ENCODE results near the gene SMYD2. TPM values are rescaled to one million over a fixed set of nuclear protein-coding genes. Genes with fewer than 3 reads are reported as not detected.

The SMYD2 gene
- polyA plus RNA-seq, 3 donors from 2014 or later: 35.8 to 70.2 (median 37.0) TPM

DNA sequence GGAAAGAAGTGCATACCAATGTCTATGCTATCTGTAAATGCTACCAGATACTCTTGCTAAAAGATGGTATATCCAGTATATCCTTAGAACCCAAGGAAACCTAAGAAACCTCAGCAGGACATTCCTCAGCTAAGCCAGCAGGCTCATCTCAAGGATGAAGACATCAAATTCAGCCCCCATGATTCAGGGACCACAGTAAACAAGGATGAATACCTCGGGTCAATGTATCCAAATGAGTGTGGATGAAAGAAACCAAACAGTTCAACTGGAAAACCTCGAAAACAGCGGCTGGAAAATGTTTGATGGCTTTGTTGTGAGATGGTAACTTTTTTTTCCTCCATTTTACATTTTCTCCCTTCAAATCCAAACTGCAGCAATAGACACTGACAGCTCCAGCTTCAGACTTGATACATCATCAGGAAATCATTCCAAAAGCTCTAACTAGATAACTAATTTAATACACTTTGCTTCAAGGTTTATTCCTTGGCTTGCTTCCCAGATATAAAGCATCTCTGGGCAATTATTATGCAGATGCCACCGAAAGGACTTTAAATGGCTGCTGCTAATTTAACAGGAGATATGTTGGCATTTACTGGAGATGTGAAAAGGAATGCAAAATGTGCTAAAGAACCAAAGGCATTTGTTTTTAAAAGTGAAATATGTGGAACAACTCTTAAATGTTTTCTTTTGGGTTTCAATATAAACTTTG is 73.6 kb downstream of the SMYD2 start:
- DNase-seq: no peak
- peaks cover 0 to 4% (median 3%) of the 10 kb centered on the region in 3 donors for H3K36me3 Mint-ChIP-seq
- H3K27ac Mint-ChIP-seq: no peak overlapping the region
- no peak overlapping the region for H3K4me3 Mint-ChIP-seq
- no peaks in the 10 kb centered on the region for H3K4me1 Mint-ChIP-seq
- peaks cover 0 to 2% (median 0%) of the 10 kb centered on the region in 6 donors for H3K9me3 Mint-ChIP-seq
- H3K27me3 Mint-ChIP-seq (ENCODE audit: low read depth in 3 of 3): peaks cover 3 to 5% (median 4%) of the 10 kb centered on the region in 3 donors

DNA sequence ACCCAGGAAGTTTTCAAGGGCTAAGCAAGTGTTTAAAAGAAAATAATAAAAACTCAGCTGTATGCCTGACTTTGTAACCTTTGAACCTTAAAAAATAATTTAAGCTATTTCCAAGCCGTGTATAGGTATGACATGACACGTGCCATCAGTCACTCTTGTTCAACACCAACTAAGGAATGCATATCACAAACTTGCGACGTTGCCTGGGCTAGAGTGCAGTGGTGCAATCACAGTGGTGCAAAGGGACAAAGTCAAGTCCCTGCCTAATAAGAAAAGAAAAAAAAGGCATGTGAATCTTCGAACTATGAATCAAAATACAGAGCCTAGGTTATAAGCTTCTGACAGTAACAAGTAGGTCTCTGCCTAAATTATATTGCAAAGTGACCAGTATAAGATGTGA is 79.2 kb downstream of the SMYD2 start:
- Mint-ChIP-seq H3K4me1 (no peaks in the 10 kb centered on the region), H3K4me3 (no peak overlapping the region), H3K9me3 (peaks cover 0 to 2% (median 0%) of the 10 kb centered on the region in 6 donors), H3K36me3 (no peaks in the 10 kb centered on the region), H3K27ac (no peak overlapping the region), H3K27me3 (ENCODE audit: low read depth in 3 of 3) (peaks cover 5 to 12% (median 10%) of the 10 kb centered on the region in 3 donors)
- DNase-seq: no peak

DNA sequence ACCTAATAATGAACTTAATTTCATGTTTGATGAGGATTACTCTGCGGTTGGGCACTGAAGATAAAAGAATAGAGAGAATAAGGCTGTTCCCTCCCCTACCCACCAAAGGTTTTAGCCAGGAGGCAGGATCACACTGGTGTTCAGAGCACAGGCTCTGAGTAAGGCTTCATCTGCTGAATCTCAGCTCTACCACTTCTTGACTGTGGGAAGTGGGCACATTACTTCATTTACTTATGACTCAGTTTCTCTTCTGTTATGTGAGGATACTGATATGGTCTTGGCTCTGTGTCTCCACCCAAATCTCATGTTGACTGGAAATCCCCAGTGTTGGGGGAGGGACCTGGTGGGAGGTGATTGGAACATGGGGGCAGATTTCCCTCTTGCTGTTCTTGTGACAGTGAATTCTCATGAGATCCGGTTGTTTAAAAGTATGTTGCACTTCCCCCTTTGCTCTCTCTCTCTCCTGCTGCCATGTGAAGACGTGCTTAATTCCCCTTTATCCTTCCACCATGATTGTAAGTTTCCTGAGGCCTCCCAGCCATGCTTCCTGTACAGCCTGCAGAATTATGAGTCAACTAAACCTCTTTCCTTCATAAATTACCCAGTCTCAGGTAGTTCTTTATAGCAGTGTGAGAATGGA is 79.7 kb downstream of the SMYD2 start:
- H3K36me3 Mint-ChIP-seq: no peaks in the 10 kb centered on the region
- H3K4me3 Mint-ChIP-seq: no peak overlapping the region
- H3K9me3 Mint-ChIP-seq: peaks cover 0 to 2% (median 0%) of the 10 kb centered on the region in 6 donors
- H3K27me3 Mint-ChIP-seq (ENCODE audit: low read depth in 3 of 3): peaks cover 5 to 14% (median 10%) of the 10 kb centered on the region in 3 donors
- H3K27ac Mint-ChIP-seq: no peak overlapping the region
- no peak for DNase-seq
- H3K4me1 Mint-ChIP-seq: no peaks in the 10 kb centered on the region

DNA sequence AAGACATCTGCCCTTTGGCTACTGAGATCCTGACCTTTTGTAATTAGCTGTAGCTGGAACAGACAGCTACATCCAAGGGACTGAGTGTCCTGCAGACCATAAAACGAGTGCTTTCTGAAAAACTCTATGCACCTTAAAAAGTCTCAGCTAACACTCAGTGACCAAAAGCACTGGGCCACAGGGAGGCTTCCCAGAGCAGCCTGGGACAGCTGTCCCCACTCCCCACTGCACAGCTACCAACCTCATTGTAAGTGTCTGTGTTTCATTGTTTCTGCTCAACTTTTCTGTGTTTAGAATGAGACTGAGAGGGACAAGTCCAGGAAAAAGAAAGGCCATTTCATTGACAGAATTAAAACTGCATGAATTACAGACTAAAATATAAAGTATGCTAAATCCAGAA is 80.7 kb downstream of the SMYD2 start:
- H3K36me3 Mint-ChIP-seq: no peaks in the 10 kb centered on the region
- DNase-seq: no peak
- H3K4me3 Mint-ChIP-seq: no peak overlapping the region
- H3K9me3 Mint-ChIP-seq: no peaks in the 10 kb centered on the region
- no peaks in the 10 kb centered on the region for H3K4me1 Mint-ChIP-seq
- peaks cover 5 to 21% (median 10%) of the 10 kb centered on the region in 3 donors for H3K27me3 Mint-ChIP-seq (ENCODE audit: low read depth in 3 of 3)
- no peak overlapping the region for H3K27ac Mint-ChIP-seq

DNA sequence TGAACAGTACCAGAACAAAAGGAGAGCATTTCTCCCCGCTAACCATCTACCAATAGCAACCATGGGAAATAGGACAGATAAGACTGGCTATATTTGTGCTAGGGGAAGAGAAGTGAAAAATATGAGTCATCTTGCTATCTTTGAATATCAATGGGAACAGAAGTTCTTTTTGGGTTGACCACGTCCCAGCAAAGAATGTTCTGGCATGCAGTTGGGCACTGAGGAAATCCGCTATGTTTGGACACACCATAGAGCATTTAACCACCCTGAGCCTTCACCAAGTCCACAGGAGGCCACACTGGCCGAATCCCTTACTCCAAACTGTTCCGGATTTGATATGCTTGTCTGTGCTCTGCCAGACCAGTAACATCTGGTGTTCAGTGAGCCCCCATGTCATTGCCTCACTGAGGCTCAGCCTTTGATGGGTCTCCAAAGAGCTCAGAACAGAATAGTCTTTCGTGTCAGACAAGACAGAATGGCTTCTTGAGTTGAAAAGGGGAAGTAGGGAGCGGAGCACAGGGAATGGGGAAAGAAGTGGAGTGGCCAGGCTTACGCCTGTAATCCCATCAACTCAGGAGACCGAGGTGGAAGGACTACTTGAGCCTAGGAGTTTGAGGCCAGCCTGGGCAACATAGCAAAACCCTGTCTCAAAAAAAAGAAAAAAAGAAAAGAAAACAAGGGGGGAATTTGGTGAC is 81.4 kb downstream of the SMYD2 start:
- H3K27me3 Mint-ChIP-seq (ENCODE audit: low read depth in 3 of 3): peaks cover 2 to 19% (median 8%) of the 10 kb centered on the region in 3 donors
- H3K36me3 Mint-ChIP-seq: no peaks in the 10 kb centered on the region
- H3K4me3 Mint-ChIP-seq: no peak overlapping the region
- no peaks in the 10 kb centered on the region for H3K9me3 Mint-ChIP-seq
- no peak overlapping the region for H3K27ac Mint-ChIP-seq
- no peaks in the 10 kb centered on the region for H3K4me1 Mint-ChIP-seq
- no peak for DNase-seq

DNA sequence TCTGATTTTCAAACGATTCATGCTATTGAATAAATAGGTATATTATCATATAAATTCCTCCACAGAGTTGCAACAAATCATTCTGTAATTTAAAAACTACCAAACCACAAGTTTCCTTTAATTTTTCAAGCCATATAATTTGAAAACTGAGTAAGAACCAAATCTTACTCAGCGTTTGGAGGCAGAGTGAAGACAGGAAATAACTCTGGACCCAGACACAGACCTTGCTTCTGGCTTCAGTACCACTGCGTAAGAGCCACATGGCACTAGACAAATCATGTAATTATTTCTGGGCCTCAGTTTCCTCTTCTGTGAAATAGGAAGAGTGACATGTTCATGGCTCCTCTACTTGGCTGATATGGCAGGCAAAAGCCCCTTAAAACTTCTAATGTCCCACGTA is 82.4 kb downstream of the SMYD2 start:
- no peaks in the 10 kb centered on the region for H3K36me3 Mint-ChIP-seq
- H3K9me3 Mint-ChIP-seq: no peaks in the 10 kb centered on the region
- H3K4me1 Mint-ChIP-seq: no peaks in the 10 kb centered on the region
- H3K27me3 Mint-ChIP-seq (ENCODE audit: low read depth in 3 of 3): peaks cover 0 to 19% (median 8%) of the 10 kb centered on the region in 3 donors
- H3K4me3 Mint-ChIP-seq: no peak overlapping the region
- H3K27ac Mint-ChIP-seq: no peak overlapping the region
- no peak for DNase-seq

DNA sequence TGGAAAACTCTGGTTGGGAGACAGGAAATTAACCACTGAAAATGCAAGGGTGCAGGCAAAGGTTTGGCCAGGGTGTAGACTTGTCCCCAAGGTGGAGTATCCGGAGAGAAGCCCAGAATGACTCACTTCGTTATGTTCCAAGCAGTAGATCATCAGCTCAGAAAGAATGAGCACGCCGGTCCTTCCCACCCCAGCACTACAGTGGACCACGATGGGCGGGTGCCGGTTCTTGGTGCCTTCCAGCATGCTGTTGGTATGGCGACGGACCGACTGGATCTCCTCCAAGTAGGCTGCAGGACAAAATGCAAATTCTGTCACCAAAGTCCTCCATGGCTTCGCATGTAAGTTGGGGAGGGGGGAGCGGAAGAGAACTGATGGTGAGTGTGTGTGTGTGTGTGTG is 83.4 kb downstream of the SMYD2 start:
- DNase-seq: no peak
- no peak overlapping the region for H3K4me3 Mint-ChIP-seq
- no peaks in the 10 kb centered on the region for H3K4me1 Mint-ChIP-seq
- H3K27me3 Mint-ChIP-seq (ENCODE audit: low read depth in 3 of 3): peaks cover 0 to 19% (median 8%) of the 10 kb centered on the region in 3 donors
- no peaks in the 10 kb centered on the region for H3K36me3 Mint-ChIP-seq
- H3K27ac Mint-ChIP-seq: no peak overlapping the region
- H3K9me3 Mint-ChIP-seq: no peaks in the 10 kb centered on the region

DNA sequence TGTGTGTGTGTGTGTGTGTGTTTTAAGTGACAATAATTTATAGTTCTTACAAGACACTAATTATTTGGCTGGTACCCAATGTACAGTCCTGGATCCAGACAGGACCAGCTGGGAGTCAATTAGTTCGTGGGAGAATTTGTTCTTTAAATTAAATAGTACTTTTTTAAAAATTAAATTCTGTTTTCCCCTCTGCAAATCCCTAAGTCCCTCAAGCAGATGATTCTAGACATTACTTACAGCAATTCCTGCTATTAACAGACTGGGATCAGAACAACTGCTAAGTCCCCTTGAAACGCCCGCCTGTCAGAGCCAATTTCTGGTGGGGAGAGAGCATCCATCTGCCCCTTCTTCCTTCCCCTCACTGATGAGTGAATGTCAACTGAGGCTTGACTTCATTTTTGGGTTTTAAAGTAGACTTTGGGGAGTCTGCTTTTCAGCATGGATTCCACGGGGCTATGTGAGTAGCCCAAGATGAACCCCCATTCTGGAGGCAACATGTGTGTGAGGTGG is 83.9 kb downstream of the SMYD2 start:
- H3K9me3 Mint-ChIP-seq: no peaks in the 10 kb centered on the region
- peaks cover 4 to 19% (median 8%) of the 10 kb centered on the region in 3 donors for H3K27me3 Mint-ChIP-seq (ENCODE audit: low read depth in 3 of 3)
- H3K27ac Mint-ChIP-seq: no peak overlapping the region
- no peak overlapping the region for H3K4me3 Mint-ChIP-seq
- no peaks in the 10 kb centered on the region for H3K36me3 Mint-ChIP-seq
- H3K4me1 Mint-ChIP-seq: no peaks in the 10 kb centered on the region
- DNase-seq: no peak

DNA sequence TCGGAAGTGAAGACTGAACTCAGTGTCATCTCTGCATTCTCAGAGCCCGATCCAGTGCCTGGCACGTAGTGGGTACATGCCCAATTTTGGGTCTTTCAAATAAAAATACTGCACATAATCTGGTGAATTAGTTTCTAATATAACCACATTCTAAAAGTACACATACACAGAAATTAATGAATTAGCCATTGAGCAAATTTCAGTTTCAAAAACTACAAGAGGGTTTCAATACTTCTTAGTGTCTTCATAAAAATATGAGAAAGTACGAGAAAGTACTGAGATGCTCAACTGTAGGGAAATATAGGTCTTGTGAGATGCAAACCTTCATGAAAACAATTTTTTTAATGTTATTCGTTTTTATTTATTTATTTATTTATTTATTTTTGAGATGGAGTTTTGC is 86.9 kb downstream of the SMYD2 start:
- no peaks in the 10 kb centered on the region for H3K9me3 Mint-ChIP-seq
- H3K4me1 Mint-ChIP-seq: no peaks in the 10 kb centered on the region
- H3K27ac Mint-ChIP-seq: no peak overlapping the region
- DNase-seq: no peak
- H3K4me3 Mint-ChIP-seq: no peak overlapping the region
- peaks cover 5 to 16% (median 6%) of the 10 kb centered on the region in 3 donors for H3K27me3 Mint-ChIP-seq (ENCODE audit: low read depth in 3 of 3)
- no peaks in the 10 kb centered on the region for H3K36me3 Mint-ChIP-seq

DNA sequence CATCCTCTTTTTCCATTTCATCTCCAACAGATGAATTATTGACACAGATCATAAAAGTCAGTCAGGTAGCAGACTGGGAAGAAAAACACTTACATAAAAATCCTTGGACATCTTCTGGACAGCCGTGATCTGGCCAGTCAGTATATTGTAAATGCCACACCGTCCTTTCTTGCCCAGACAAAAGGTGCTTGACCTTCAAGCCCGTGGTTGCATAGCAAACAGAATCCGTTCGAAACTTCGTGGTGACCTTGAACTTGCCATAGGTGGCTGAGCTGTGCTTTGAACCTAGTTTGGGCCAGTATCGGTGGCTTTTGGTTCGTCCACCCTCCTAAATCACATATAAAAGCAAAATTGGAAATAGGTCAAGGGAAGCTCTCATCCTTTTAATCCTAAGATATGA is 88.4 kb downstream of the SMYD2 start:
- Mint-ChIP-seq H3K36me3 (no peaks in the 10 kb centered on the region), H3K9me3 (no peaks in the 10 kb centered on the region), H3K27ac (no peak overlapping the region), H3K4me3 (no peak overlapping the region), H3K27me3 (ENCODE audit: low read depth in 3 of 3) (peaks cover 0 to 14% (median 5%) of the 10 kb centered on the region in 3 donors), H3K4me1 (no peaks in the 10 kb centered on the region)
- no peak for DNase-seq

DNA sequence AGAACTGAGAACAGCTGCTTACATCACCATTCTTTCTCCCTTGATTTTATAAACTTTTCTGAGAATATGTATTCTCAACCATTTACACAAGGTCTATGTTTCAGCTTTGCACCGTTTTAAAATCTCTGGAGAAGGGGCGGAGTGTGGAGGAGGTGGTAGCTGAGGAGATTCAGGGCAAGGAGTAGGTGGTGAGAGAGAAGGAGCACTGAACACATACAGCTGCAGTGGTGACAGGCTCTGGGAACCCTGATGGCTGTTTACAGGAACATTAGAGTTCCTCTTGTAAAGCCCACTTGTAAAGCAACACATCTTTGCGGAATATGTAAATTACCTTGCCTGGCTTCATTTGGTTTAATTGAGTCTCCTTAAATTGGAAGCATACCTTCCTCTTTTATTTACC is 89.7 kb downstream of the SMYD2 start:
- Mint-ChIP-seq H3K4me1 (no peaks in the 10 kb centered on the region), H3K9me3 (no peaks in the 10 kb centered on the region), H3K27me3 (ENCODE audit: low read depth in 3 of 3) (peaks cover 0 to 10% (median 5%) of the 10 kb centered on the region in 3 donors), H3K27ac (no peak overlapping the region), H3K4me3 (no peak overlapping the region), H3K36me3 (no peaks in the 10 kb centered on the region)
- no peak for DNase-seq

DNA sequence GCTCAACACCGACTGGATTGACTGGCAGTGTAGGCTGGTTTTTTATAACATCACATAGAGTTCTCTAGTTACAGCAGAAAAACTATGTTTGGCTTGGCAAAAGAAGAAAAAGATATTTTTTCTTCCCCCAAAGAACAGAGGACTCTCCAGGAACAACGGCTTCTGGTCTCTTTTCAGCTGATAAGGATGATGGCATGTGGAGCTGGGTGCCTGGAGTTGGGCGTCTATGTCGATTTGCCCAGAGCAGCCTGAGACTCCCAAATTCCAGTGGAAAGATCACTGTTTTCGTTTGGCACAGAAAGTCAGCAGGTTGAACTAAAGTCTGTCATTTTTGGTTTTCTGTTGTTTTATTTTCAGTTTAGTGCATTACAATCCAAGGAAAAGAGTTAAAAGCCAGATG is 91.1 kb downstream of the SMYD2 start:
- Mint-ChIP-seq H3K27ac (no peak overlapping the region), H3K4me3 (no peak overlapping the region), H3K4me1 (no peaks in the 10 kb centered on the region), H3K27me3 (ENCODE audit: low read depth in 3 of 3) (peaks cover 0 to 5% (median 2%) of the 10 kb centered on the region in 3 donors), H3K36me3 (no peaks in the 10 kb centered on the region), H3K9me3 (no peaks in the 10 kb centered on the region)
- DNase-seq: no peak

DNA sequence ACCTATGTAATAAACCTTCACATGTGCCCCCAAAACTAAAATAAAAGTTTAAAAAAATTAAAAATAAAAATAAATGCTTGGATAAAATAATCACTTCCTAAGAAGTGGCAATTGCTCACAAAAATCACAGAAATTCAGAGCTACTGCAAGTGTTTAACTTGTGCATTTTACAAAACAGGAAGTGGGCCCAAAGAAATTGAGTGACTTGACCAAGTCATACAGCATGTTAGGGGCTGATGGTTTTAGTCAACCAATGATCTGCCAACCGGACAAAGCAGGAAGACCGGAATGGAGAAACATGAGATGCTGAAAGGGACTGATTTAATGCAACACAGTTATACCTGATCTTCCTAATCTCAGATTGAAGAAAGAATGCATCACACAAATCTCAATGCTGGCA is 96.5 kb downstream of the SMYD2 start:
- peaks cover 0 to 3% (median 2%) of the 10 kb centered on the region in 3 donors for H3K27me3 Mint-ChIP-seq (ENCODE audit: low read depth in 3 of 3)
- H3K36me3 Mint-ChIP-seq: no peaks in the 10 kb centered on the region
- DNase-seq: no peak
- H3K27ac Mint-ChIP-seq: no peak overlapping the region
- no peaks in the 10 kb centered on the region for H3K4me1 Mint-ChIP-seq
- H3K4me3 Mint-ChIP-seq: no peak overlapping the region
- no peaks in the 10 kb centered on the region for H3K9me3 Mint-ChIP-seq

DNA sequence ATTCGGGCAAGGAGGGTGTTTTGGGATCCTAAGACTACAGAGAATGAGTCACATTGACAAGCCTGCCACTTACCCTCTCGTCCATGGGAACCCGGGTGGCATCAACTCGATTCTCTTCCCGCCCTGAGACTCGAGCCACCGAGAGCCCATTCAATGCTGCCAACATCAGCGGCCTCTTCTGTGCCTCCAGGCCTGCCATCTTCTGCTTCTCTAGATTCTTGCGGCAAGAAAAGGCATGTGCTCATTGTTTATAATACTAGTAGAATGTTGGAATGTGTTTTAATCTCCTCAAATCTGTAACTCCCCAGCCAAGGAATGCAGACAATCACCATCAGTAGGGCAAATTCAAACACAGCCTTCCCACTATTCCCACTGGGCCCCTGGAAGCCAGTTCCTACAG is 96.9 kb downstream of the SMYD2 start:
- Mint-ChIP-seq H3K27ac (no peak overlapping the region), H3K27me3 (ENCODE audit: low read depth in 3 of 3) (peaks cover 0 to 3% (median 2%) of the 10 kb centered on the region in 3 donors)

More for the DNA sequence above, 96.9 kb downstream of the SMYD2 start:
- DNase-seq: no peak
- no peaks in the 10 kb centered on the region for H3K36me3 Mint-ChIP-seq
- H3K9me3 Mint-ChIP-seq: no peaks in the 10 kb centered on the region
- no peak overlapping the region for H3K4me3 Mint-ChIP-seq
- no peaks in the 10 kb centered on the region for H3K4me1 Mint-ChIP-seq
